Measurements from ENCODE around the gene TLCD2.

- TF ChIP-seq CTCF (conservative IDR thresholded peaks at IDR 0.05; ENCODE audit: low read depth in 2 of 2) (no peak), REST (IDR thresholded peaks at IDR 0.05; ENCODE audit: unreplicated experiment) (no peak), JUNB (IDR thresholded peaks at IDR 0.05; ENCODE audit: unreplicated experiment) (no peak), STAT1 (IDR thresholded peaks at IDR 0.05; ENCODE audit: unreplicated experiment) (no peak), EZH2 (IDR thresholded peaks at IDR 0.05; ENCODE audit: low read depth, unreplicated experiment) (no peak)
Observed at GRCh38 chr17:1737531-1738291, 27.5 kb upstream of the TLCD2 start.

Data from GM23338 (cell line).